AG04450 (cell line): ENCODE results near the gene POC1A. TPM values are rescaled to one million over a fixed set of nuclear protein-coding genes. Genes with fewer than 3 reads are reported as not detected.

ENCODE experiments used
- CTCF ChIA-PET: fragments of 300-600, 350-600 bp; formaldehyde crosslinking; extraction: SDS; loops from one replicate; lab custom pipeline; 2022; ENCODE audit warnings: antibody characterized with exemption, inconsistent platforms; lab: Charles Lee
- POLR2A ChIA-PET: fragments of 350-600 bp; formaldehyde crosslinking; extraction: SDS; loops from one replicate; lab custom pipeline; 2021; ENCODE audit warnings: antibody characterized with exemption, inconsistent platforms; lab: Yijun Ruan, JAX
- DNase-seq: peaks from one replicate; pipeline ENCODE4 v3.0.0-alpha.2; 2011; ENCODE audit warnings: low read depth, low spot score
- H3K27ac ChIP-seq: one replicate; pipeline ENCODE4 v1.5.1; 2012; ENCODE audit warnings: low read depth, low read length, control low read depth
- H3K27me3 ChIP-seq: one replicate; pipeline ENCODE4 v1.6.0; 2012; ENCODE audit warnings: low read length; ENCODE audit not compliant: control insufficient read depth, insufficient read depth
- H3K4me3 ChIP-seq: 2 replicates; pipeline ENCODE4 v1.5.1; 2011; ENCODE audit warnings: mild to moderate bottlenecking, low read depth, low read length, control low read depth
- H3K9me3 ChIP-seq: 2 replicates; pipeline ENCODE4 v1.5.1; 2012; ENCODE audit warnings: low read length; ENCODE audit not compliant: control insufficient read depth, insufficient read depth
- polyA plus RNA-seq: library from polyadenylated mRNA; depleted of rRNA; stranded (reverse); fragments of >200 nt; gene quantifications from 2 replicates; pipeline ENCODE4 v1.2.3, GENCODE V29; 2011
- TF ChIP-seq, protein P1 (sequence below): IDR thresholded peaks from 2 replicates; pipeline ENCODE4 v1.5.1; 2011; ENCODE audit warnings: low read depth, low read length, control low read depth, inconsistent platforms

POC1A gene
- polyA plus RNA-seq, 1 experiment: 4.1 TPM

DNA sequence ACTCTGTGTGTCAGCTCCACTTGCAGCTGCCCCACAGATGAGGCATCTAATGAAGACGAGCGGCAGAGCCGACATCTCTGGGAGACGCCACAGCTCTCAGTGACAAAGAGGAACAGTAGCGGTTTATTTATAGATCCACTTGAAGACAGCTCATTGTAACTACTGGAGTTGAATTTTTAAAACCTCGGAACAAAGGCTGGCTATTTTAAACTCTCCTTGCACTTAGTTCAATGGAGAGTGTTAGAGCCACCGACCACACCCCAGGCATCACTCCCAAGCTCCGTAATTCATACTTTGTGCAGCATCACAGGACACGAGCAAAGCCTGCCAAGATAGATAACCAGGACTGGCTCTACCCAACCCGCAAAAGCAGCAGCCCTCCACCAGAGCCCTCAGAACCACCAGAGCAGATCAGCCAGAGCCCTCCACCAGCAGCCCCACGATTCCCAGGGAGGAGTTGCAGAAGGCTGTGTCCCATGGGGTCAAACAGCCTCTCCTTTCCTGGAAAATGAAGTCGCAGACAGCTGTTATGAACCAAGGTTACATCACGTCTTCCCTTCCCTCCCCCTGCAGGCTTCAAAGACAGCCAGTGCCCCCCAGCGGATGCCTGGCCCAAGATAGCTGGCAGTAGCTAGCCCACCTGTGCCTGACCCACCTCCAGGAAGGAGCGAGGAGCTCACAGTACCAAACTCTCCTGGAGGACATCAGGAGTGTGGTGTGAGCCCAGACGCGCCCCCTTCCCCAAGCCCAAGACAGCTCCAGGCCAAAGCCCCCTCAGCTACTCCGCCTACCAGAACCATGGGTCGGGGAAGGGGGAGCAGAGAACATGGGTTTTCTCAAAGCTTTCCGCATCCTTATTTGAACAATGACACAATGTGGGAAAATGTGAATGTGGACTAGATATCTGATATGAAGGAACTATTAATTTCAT, 45.7 kb downstream of the POC1A start:
- TF ChIP-seq, protein P1, sequence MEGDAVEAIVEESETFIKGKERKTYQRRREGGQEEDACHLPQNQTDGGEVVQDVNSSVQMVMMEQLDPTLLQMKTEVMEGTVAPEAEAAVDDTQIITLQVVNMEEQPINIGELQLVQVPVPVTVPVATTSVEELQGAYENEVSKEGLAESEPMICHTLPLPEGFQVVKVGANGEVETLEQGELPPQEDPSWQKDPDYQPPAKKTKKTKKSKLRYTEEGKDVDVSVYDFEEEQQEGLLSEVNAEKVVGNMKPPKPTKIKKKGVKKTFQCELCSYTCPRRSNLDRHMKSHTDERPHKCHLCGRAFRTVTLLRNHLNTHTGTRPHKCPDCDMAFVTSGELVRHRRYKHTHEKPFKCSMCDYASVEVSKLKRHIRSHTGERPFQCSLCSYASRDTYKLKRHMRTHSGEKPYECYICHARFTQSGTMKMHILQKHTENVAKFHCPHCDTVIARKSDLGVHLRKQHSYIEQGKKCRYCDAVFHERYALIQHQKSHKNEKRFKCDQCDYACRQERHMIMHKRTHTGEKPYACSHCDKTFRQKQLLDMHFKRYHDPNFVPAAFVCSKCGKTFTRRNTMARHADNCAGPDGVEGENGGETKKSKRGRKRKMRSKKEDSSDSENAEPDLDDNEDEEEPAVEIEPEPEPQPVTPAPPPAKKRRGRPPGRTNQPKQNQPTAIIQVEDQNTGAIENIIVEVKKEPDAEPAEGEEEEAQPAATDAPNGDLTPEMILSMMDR: peak; percentile 32; the same call in 1 of the 2 replicates
- Histone ChIP-seq H3K9me3 (no peaks in the 10 kb centered on the region), H3K4me3 (no peak overlapping the region), H3K27ac (no peak overlapping the region), H3K27me3 (no peaks in the 10 kb centered on the region)
- no peak for DNase-seq
- ChIA-PET POLR2A (no interaction called here), CTCF (interaction anchor here (2.0 to 2.1 kb wide), 2 partner anchors 15 to 105 kb away, joined by 8 to 10 read pairs; no protein-coding TSS in a partner anchor)

DNA sequence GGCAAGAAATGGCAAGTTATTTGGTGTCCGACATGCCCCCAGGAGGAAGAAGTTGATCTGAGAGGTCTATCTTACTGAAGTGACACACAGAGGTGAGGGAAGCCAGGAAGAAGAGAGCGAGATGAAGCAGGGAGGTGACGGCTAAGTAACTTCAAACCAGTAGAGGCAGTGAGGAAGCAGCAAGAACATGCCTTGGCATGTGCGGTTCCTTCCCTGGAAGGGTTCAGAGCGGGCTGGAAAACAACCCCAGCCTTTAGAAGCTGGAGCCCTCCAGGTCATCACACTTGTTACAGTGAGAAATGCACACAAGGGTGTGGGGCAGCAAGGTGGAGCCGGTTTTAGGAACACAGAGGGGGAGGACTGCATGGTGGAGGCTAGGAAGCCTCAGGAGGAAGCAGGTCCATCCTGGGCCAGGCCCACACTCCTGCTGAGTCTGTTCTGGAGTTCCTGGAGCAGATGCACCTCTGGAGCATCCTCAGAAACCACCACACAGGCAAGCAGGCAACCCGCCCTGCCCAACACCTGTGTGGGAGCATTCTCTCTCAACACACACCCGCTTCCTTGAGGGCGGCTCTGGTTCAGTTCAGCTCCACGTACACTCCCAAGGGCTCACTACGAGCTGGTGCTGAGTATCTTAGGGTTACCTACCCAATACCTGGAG, 47.1 kb downstream of the POC1A start:
- no peaks in the 10 kb centered on the region for H3K27me3 ChIP-seq
- H3K4me3 ChIP-seq: no peak overlapping the region
- no peaks in the 10 kb centered on the region for H3K9me3 ChIP-seq
- no peak for DNase-seq
- H3K27ac ChIP-seq: no peak overlapping the region
- ChIA-PET POLR2A (no interaction called here), CTCF (interaction anchor here (0.8 kb wide), 1 partner anchor 18 kb away, joined by 3 read pairs; no protein-coding TSS in a partner anchor)
- TF ChIP-seq, protein P1: no peak

DNA sequence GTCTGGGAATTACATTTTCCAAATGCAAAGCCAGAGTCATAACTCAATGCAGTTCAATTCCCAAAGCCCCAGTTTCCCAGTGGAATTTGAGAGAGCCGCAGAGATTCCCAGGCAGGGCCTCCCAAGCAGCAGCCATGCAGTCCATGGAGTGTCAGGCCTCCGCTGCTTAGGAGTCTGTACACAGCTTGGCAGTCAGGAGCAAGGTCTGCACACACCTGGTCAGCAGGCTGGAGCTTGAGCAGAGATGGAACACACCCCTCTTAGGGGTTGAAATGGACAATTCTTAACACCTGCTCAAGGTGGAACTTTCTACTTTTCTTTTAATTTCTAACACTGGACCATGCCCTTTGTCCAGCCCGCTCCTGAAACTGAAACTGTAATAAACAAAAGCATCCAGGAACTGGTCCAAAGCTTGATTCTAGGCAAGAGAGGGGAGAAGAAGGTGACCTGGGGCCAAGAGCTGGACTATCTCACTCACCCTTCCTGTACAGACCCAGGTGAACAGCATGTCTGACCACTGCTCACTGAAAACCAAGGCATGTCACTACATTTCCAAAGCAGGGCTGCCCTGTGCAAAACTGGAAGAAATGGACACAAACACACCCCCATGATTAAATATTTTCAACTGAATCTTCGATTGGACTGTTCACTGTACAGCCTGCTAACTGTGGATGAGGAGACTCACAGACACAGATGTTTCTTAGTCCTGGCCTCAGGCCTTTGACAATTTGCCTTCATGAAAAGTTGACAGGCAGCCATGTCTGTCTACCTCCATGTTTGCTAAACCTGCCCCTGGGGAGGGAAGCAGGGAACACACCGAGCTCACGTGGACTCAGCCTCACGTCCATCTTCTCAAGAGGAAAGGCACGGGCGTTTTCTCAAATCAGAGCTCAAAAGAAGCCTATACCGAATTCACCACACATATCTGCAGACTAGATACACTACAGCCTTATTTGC, 49.3 kb downstream of the POC1A start:
- H3K27me3 ChIP-seq: no peaks in the 10 kb centered on the region
- no peaks in the 10 kb centered on the region for H3K9me3 ChIP-seq
- H3K27ac ChIP-seq: no peak overlapping the region
- POLR2A ChIA-PET: no interaction called here
- CTCF ChIA-PET: no interaction called here
- TF ChIP-seq, protein P1: no peak
- no peak for DNase-seq
- H3K4me3 ChIP-seq: no peak overlapping the region

DNA sequence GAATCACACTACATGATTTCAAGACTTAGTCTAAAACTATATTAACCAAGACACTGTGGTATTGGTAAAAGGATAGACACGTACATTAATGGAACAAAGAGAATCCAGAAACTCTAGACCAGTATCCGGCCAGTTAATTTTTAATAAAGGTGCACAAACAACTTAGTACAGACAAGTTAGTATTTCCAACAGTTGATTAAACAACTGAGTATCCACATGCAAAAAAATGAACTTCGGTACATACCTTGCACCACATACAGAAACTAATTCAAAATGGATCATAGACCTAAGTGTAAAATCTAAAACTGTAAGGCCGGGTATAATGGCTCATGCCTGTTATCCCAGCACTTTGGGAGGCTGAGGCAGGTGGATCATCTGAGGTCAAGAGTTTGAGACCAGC, 51.3 kb downstream of the POC1A start:
- Histone ChIP-seq H3K27me3 (no peaks in the 10 kb centered on the region), H3K9me3 (no peaks in the 10 kb centered on the region), H3K27ac (no peak overlapping the region), H3K4me3 (no peak overlapping the region)
- ChIA-PET POLR2A (no interaction called here), CTCF (no interaction called here)
- DNase-seq: no peak
- TF ChIP-seq, protein P1: no peak
